BE2C (cell line): ENCODE data around the gene TMEM179.
"Not testable (repeated sequence)": the region's sequence is repeated elsewhere in the genome, so short reads cannot be mapped to it uniquely, and the experiment has no call there.

Experiments used
- DNase-seq: peaks from one replicate; pipeline ENCODE4 v3.0.0-alpha.2; 2020
- H3K27me3 ChIP-seq: fragments of 250-450 bp; sonication (Bioruptor Pico); 2 replicates; pipeline ENCODE4 v1.5.1; 2020; ENCODE audit warnings: mild to moderate bottlenecking
- H3K36me3 ChIP-seq: fragments of 250-450 bp; sonication (Bioruptor Pico); 2 replicates; pipeline ENCODE4 v1.5.1; 2020; ENCODE audit warnings: mild to moderate bottlenecking
- H3K4me1 ChIP-seq: fragments of 250-450 bp; sonication (Bioruptor Pico); 2 replicates; pipeline ENCODE4 v1.5.1; 2020
- H3K4me3 ChIP-seq: 2 replicates; pipeline ENCODE4 v1.5.1; 2011; ENCODE audit warnings: low read depth, low read length
- H3K9me3 ChIP-seq: fragments of 250-450 bp; sonication (Bioruptor Pico); 2 replicates; pipeline ENCODE4 v1.5.1; 2020
- TF ChIP-seq, protein P1 (sequence below): IDR thresholded peaks from 2 replicates; pipeline ENCODE4 v1.5.1; 2012; ENCODE audit warnings: mild to moderate bottlenecking, low read depth, low read length

Gene TMEM179

DNA sequence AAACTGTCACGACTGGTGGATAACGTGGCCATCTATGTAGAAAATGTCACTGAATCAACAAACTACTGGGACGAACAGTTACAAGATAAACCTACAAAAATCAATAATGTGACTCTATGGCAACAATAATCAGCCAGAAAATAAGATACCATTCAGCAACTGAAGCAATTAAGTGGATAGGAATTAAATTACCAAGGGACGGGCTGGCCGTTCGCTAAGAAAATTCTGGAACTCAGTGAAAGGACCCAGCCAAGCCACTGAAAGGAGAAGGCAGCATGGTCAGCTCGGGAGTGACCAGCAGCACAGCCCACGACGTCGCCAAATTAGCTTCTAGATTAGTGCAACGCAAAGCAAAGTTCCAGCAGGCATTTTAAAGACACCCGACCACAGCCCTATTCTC lies 33.6 kb upstream of the TMEM179 start:
- Histone ChIP-seq H3K4me3 (no peak overlapping the region), H3K36me3 (no peaks in the 10 kb centered on the region), H3K9me3 (no peaks in the 10 kb centered on the region), H3K4me1 (peaks cover 12% of the 10 kb centered on the region), H3K27me3 (no peaks in the 10 kb centered on the region)
- no peak for DNase-seq
- TF ChIP-seq, protein P1, sequence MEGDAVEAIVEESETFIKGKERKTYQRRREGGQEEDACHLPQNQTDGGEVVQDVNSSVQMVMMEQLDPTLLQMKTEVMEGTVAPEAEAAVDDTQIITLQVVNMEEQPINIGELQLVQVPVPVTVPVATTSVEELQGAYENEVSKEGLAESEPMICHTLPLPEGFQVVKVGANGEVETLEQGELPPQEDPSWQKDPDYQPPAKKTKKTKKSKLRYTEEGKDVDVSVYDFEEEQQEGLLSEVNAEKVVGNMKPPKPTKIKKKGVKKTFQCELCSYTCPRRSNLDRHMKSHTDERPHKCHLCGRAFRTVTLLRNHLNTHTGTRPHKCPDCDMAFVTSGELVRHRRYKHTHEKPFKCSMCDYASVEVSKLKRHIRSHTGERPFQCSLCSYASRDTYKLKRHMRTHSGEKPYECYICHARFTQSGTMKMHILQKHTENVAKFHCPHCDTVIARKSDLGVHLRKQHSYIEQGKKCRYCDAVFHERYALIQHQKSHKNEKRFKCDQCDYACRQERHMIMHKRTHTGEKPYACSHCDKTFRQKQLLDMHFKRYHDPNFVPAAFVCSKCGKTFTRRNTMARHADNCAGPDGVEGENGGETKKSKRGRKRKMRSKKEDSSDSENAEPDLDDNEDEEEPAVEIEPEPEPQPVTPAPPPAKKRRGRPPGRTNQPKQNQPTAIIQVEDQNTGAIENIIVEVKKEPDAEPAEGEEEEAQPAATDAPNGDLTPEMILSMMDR: no peak

DNA sequence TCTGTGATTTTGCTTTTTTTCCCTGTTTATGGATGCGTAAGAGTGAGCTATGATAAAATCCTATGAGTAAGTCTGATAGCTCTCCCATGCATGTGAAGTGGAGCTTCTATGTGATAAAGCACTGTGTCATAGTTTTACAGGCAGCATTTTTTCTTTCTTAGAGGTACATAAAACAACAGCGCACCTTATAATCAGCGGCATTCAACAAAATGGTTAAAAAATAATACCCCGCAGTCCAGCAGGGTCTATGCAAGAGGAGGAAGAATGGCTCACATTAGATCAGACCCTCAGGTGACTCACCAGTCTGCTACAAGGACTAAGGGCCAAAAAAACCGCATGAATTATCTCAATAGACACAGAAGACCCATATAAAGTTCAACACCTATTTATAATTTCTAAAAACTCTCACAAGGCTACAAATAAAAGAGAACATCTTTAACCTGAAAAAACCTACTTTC lies 33.0 kb upstream of the TMEM179 start:
- TF ChIP-seq, protein P1: no peak
- Histone ChIP-seq H3K4me3 (no peak overlapping the region), H3K36me3 (no peaks in the 10 kb centered on the region), H3K4me1 (peaks cover 12% of the 10 kb centered on the region), H3K9me3 (no peaks in the 10 kb centered on the region), H3K27me3 (no peaks in the 10 kb centered on the region)
- no peak for DNase-seq

DNA sequence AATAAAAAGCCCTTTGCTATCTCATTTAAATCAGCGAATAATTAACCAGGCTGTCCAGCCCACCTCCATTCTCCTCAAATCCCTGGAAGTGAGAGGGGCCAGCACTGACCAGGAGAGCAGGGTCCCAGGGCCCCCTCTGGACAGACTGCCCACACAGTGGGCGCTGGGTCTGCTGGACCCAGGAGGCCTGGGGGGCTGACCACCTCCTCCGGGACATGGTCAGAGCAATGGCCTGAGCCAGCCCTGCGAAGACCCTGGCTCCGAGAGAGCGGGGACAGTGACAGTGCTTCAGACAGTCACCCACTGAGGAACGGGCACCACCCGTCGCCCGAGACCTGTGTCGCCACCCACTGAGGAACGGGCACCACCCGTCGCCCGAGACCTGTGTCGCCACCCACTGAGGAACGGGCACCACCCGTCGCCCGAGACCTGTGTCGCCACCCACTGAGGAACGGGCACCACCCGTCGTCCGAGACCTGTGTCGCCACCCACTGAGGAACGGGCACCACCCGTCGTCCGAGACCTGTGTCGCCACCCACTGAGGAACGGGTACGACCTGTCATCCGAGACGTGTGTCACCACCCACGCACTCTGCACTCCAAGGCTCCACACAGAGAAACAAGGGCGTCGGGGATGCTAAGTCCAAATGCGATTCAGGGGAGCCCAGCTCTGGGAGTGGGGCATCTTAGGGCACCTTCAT lies 32.4 kb upstream of the TMEM179 start:
- H3K27me3 ChIP-seq, DNase-seq, H3K36me3 ChIP-seq, H3K4me3 ChIP-seq, H3K9me3 ChIP-seq: not testable (repeated sequence)
- peaks cover 12% of the 10 kb centered on the region for H3K4me1 ChIP-seq

DNA sequence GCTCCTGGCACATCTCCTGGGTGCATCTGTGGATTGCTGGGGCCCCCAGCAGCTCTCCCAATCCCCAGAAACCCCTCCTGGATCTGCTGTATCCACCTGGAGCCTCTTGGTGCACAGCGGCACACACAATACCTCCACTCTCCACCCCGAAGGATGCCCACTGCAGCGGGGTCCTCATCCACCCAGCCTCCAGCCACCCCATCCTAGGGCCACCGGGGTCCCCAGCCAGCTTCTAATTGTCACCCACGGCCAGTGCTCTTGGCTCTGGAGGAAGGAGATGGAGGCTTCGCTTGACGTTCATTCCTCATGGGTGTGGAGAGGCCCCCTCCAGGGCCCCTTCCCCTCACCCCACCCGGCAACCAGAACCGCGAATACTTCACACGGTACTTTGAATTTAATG lies 31.6 kb upstream of the TMEM179 start:
- H3K27me3 ChIP-seq: no peaks in the 10 kb centered on the region
- no peaks in the 10 kb centered on the region for H3K36me3 ChIP-seq
- H3K9me3 ChIP-seq: no peaks in the 10 kb centered on the region
- DNase-seq: no peak
- H3K4me3 ChIP-seq: no peak overlapping the region
- TF ChIP-seq, protein P1: no peak
- H3K4me1 ChIP-seq: peaks cover 12% of the 10 kb centered on the region

DNA sequence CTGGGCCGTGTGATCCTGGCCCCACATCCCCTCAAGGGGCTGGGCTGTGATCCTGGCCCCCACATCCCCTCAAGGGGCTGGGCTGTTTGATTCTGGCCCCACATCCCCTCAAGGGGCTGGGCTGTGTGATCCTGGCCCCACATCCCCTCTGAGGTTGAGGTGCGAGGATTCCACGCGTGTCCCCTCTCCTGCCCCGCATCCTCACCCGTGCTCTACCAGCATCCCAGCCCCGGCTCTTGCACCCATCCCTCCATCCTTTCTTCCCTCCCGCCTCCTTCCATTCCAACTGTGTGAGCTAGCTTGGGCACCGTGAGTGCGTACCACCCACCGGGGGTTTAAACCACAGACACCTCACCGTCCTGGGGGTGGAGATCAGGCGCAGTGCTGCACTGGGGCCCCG lies 31.1 kb upstream of the TMEM179 start:
- Histone ChIP-seq H3K36me3 (no peaks in the 10 kb centered on the region), H3K27me3 (no peaks in the 10 kb centered on the region), H3K4me3 (no peak overlapping the region), H3K4me1 (peaks cover 12% of the 10 kb centered on the region), H3K9me3 (no peaks in the 10 kb centered on the region)
- TF ChIP-seq, protein P1: no peak
- no peak for DNase-seq

DNA sequence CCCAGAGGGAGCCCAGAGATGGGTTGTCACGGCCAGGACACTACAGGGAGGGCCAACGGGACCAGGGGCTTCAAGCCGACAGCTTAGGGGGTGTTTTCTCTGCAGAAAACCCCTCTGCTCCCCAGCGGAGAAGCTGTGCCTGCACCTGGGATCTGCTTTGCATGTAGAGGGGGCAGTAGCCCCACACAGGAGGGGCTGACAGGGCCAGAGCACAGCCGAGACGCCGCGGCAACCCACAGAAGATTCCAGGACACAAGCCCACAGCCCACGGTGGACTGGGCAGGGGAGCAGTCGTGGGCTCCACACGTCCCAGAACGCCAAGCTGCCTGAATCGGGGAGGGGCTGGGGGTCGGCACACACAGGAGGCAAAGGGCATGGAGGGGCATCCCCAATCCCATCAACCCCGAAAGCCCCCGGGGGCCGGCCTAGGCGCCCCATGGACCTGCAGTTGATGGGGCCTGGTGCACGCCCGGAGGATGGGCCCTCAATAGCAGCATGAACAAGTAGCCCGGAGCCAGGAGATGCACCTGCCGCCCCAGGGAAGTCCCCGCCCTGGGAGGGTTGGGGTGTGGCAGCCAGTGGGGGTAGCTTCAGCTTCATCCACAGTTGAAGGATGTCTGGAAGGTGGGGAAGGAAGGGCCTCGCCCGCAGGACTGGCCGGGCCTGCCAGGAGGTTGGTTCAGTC lies 30.5 kb upstream of the TMEM179 start:
- Histone ChIP-seq H3K36me3 (no peaks in the 10 kb centered on the region), H3K27me3 (no peaks in the 10 kb centered on the region), H3K4me1 (peaks cover 12% of the 10 kb centered on the region), H3K4me3 (no peak overlapping the region), H3K9me3 (no peaks in the 10 kb centered on the region)
- TF ChIP-seq, protein P1: no peak
- no peak for DNase-seq
